SU-DHL-6 (cell line): Measurements from ENCODE around the gene UGT1A6.

Experiments used
- EZH2phosphoT487 ChIP-seq: fragments of 200-600 bp; sonication (generic), shearing (Covaris generic); conservative IDR thresholded peaks from 2 replicates; pipeline ENCODE4 v1.6.1; 2018; ENCODE audit warnings: mild to moderate bottlenecking, antibody characterized with exemption, low read length, moderate library complexity, mixed read lengths
- TF ChIP-seq, protein P1 (sequence below): fragments of 200-600 bp; sonication (generic); IDR thresholded peaks from one replicate; pipeline ENCODE4 v1.5.1; 2017; ENCODE audit warnings: antibody characterized with exemption, mild to moderate bottlenecking, low read length, moderate library complexity; ENCODE audit not compliant: insufficient read depth, poor library complexity, severe bottlenecking

DNA sequence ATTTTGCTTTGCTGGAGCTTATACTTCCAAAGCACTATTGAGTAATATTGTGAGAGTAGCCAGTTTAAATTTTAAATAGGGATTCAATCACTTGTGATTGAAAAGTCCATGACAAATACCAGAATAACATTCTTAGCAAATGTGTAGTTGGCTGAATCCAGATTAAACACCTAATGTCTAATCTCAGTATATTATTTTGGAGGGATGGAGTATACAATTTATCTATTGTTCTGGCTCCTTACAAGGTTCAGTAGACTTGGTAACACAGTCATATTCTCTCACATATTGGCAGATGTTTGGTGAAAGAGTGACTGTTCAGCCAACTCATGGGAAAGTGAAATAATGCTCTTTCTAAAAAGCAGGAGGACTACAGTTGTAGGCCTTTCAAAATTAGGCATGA is 18.8 kb upstream of the UGT1A6 start:
- TF ChIP-seq, protein P1, sequence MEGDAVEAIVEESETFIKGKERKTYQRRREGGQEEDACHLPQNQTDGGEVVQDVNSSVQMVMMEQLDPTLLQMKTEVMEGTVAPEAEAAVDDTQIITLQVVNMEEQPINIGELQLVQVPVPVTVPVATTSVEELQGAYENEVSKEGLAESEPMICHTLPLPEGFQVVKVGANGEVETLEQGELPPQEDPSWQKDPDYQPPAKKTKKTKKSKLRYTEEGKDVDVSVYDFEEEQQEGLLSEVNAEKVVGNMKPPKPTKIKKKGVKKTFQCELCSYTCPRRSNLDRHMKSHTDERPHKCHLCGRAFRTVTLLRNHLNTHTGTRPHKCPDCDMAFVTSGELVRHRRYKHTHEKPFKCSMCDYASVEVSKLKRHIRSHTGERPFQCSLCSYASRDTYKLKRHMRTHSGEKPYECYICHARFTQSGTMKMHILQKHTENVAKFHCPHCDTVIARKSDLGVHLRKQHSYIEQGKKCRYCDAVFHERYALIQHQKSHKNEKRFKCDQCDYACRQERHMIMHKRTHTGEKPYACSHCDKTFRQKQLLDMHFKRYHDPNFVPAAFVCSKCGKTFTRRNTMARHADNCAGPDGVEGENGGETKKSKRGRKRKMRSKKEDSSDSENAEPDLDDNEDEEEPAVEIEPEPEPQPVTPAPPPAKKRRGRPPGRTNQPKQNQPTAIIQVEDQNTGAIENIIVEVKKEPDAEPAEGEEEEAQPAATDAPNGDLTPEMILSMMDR: no peak
- TF ChIP-seq EZH2phosphoT487: no peak
